ENCODE results near the gene PXN.

GRCh38 chr12:120287491-120287890, 22.0 kb upstream of the PXN start:
- TF ChIP-seq POLR2A (IDR thresholded peaks at IDR 0.05): no peak
- no peak for TF ChIP-seq CTCF (IDR thresholded peaks at IDR 0.05)
